Measurements from ENCODE around the gene LRRC56. TPM values are rescaled to one million over a fixed set of nuclear protein-coding genes. Genes with fewer than 3 reads are reported as not detected.

Gene LRRC56
- total RNA-seq, 4 donors from 2014 or later, result 0.38 TPM; not detected in 3

DNA sequence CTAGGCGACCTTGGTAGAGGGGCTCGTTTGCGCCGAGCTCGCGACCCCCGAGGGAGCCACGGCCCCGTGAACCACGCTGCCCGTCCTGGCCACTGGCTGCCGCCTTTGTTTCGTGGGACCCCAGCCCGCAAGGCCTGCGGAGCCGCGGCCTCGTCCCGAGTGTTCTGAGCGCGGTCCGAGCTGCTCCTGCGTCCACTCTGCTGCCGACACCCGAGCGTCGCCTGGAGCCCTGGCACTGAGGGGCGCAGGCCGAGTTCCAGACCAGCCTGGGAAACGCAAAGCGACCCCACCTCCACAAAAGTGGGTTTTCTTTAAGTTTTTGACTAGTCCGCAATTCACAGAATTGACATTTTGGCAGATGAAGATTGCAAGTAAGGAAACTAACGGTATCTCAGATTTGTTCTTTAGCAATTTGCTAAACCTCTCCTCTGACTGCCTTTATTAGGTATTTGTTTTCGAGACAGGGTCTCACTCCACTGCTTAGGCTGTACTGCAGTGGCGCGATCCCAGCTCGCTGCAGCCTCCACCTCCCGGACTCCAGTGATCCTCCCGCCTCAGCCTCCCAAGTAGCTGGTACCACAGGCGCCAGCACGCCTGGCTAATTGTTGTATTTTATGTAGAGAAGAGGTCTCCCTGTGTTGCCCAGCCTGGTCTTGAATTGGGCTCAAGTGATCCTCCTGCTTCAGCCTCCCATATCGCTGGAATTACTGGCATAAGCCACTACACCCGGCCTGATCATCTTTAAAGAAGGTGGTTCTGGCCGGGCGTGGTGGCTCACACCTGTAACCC is 29.4 kb upstream of the LRRC56 start:
- TF ChIP-seq, protein P1, sequence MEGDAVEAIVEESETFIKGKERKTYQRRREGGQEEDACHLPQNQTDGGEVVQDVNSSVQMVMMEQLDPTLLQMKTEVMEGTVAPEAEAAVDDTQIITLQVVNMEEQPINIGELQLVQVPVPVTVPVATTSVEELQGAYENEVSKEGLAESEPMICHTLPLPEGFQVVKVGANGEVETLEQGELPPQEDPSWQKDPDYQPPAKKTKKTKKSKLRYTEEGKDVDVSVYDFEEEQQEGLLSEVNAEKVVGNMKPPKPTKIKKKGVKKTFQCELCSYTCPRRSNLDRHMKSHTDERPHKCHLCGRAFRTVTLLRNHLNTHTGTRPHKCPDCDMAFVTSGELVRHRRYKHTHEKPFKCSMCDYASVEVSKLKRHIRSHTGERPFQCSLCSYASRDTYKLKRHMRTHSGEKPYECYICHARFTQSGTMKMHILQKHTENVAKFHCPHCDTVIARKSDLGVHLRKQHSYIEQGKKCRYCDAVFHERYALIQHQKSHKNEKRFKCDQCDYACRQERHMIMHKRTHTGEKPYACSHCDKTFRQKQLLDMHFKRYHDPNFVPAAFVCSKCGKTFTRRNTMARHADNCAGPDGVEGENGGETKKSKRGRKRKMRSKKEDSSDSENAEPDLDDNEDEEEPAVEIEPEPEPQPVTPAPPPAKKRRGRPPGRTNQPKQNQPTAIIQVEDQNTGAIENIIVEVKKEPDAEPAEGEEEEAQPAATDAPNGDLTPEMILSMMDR (IDR thresholded peaks at IDR 0.05; ENCODE audit: low read depth), result no peak

DNA sequence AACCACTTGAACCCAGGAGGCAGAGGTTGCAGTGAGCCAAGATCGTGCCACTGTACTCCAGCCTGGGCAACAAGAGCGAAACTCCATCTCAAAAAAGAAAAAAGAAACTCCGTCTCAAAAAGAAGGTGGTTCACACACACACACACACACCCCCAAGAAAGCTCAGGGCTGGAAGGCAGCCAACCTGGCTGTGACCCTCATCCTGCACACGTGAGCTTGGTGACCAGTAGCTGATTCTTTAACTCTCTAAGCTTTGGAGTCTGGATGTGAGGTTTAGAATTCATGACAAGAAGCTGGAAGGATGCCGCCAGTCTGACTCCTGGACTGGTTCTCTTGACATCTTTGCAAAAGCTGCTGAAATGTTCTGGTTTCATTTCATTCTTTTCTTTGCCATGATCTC is 28.4 kb upstream of the LRRC56 start:
- TF ChIP-seq, protein P1 (IDR thresholded peaks at IDR 0.05; ENCODE audit: low read depth), result no peak

DNA sequence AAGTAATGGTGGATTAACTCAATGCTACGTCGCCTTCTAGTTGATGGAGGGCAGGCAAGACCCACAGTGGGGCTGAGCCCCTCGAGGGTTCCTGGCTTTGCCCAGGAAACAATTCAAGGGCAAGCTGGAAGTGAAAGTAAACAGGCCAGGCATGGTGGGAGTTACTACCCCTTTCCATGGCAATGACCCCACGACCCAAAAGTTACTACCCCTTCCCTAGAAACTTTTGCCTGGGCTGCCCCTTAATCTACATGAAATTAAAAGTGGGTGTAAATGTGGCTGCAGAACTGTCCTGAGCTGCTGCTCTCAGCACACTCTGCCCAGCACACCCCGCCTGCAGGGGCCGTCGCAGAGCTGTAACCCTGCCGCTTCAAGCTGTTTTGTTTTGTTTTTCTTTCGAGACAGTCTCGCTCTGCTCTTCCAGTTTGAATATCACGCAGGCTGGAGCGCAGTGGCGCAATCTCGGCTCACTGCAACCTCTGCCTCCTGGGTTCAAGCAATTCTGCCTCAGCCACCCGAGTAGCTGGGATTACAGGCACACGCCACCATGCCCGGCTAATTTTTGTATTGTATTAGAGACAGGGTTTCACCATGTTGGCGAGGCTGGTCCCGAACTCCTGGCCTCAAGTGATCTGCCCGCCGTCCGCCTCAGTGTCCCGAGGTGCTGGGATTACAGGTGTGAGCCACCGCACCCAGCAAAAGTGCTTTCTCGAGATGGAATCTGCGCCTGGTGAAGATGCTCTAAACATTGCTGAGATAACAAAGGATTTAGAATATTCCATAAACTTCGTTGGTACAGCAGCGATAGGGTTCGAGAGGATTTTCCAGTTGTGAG is 24.3 kb upstream of the LRRC56 start:
- TF ChIP-seq, protein P1 (IDR thresholded peaks at IDR 0.05; ENCODE audit: low read depth), result no peak

DNA sequence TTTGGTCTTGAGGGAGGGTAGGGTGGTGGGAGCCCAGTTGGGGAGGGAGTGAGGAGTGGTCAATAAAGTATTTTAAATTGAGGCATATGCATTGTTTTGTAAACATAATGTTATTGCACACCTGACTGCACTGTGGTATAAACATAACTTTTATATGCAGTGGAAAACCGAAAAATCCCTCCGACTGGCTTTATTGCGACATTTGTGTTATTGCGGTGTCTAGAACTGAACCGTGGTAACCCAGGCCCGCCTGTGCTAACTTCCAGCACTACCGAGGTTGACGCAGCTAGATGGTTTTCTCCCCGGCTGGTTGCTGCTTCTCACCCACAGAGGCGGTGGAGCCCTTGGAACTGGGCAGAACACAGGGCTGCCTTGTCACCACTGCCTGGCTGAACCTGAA is 22.7 kb upstream of the LRRC56 start:
- TF ChIP-seq, protein P1 (IDR thresholded peaks at IDR 0.05; ENCODE audit: low read depth), result no peak

DNA sequence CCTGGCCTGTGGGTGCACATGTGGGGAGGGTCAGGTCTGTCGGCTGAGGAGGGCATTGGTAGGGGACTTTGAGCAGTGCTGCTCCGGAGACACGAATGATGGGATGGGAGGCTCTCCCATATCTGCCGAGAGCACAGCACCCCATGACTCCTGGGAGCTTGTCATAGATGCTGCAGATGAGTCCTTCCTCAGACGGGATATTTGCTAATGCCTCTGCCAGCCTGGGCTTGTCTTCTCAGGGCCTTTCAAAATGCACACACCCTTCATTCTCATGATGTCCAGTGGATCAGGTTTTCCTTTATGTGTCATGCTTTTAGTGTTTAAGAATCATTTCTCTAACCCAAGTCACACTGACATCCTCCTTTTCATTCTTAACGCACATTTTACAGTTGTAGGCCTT is 22.2 kb upstream of the LRRC56 start:
- TF ChIP-seq, protein P1 (IDR thresholded peaks at IDR 0.05; ENCODE audit: low read depth), result no peak

DNA sequence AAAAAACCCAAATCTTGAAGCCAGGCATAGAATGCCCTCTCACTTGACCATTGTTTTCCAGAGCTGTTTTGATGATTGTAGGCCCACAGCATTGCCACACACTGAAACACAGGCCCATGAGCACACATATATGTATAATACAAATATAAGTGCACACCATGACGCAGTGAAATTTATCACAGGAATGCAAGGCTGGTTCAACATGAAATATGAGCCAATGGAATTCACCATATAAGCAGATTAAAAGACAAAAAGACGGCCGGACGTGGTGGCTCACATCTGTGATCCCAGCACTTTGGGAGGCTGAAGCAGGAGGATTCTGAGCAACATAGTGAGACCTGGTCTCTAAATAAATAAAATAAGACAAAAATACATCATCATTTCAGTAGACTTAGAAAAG is 20.9 kb upstream of the LRRC56 start:
- TF ChIP-seq, protein P1 (IDR thresholded peaks at IDR 0.05; ENCODE audit: low read depth), result no peak
